Kidney capillary endothelial cell (primary cell): ENCODE results near the gene ITM2B.
A peak's percentile ranks its signal among the peaks of the same experiment; 100 is the strongest.

Experiments used
- DNase-seq: peaks from one replicate; pipeline ENCODE4 v3.0.0-alpha.2; 2018; ENCODE audit warnings: low spot score

The ITM2B gene

DNA sequence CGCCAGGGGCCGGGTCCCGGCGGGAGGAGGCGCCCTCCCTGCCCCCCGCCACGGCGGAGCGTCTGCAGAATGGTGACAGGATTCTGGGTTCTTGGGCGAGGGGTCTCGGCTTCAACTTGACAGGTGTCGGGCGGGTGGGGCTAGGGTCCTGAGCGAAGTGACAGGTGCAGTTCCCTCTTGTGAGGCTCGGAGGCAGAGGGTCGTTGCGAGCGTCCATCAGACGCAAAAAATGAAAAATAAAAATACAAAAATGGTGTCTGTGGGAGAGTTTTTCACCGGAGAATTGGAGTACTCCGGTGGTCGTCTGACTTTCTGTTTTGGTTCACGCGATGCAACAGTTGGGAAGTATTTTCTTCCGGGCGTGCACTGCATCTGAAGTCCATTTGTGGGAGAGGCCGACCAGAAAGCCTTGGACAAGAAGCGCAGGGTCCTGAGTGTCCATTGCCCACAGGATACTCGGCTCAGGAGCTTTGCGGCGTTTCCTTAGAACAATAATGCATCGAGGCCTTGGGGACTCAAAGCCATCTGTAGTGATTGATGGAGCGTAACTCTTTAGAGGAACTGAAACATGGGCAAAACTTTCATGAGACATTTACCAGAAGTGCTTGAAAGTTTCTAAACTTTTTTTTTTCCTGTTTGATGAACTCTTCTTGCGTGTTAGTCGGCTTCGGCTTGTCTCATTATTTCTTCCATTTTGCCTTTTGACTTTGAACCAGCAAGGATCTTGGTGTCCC lies 71.3 kb downstream of the ITM2B start:
- peak; percentile 43 for DNase-seq

DNA sequence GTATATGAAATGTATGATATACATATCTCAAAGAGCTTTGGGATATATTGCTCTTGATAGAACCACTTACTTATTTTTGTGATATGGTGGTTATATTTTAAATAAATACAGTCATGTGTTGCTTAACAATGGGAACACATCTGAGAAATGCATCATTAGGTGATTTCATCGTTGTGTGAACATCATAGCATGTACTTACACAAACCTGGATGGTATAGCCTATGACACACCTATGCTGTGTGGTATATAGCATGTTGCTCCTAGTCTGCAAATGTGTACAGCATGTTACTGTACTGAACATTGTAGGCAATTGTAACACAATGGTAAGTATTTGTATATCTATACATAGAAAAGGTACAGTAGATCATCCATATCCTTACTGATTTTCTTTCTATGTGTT lies 78.2 kb downstream of the ITM2B start:
- DNase-seq: no peak

DNA sequence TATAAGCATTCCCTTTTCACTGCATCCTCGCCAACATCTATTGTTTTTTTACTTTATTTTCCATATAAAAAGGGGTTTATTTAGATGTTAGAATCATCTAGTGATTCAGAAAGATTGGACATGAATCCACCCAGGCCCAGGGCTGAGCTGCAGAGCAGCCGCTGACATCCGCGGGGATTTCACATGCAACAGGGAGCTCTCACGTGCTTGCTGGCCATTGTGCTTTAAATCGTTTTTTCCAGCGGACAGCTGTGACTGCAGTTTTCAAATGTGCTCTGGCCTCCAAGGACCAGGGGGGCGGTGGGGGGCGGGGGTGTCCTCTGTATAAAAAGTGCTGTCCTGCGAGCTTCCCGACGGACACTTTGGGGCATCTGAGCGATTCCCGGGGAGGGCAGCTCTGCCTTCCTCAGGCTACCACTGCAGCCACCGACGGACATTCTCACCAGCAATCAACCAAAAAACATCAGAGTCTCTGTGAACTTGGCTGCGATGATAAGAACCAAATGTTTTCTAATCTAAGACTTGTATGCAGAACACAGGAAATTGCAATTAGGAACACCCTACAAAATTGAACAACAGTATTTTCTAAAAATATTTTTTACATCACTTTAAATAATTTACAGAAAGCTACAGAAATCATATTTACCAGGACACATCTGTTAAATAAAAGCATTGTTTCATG lies 83.1 kb downstream of the ITM2B start:
- no peak for DNase-seq

DNA sequence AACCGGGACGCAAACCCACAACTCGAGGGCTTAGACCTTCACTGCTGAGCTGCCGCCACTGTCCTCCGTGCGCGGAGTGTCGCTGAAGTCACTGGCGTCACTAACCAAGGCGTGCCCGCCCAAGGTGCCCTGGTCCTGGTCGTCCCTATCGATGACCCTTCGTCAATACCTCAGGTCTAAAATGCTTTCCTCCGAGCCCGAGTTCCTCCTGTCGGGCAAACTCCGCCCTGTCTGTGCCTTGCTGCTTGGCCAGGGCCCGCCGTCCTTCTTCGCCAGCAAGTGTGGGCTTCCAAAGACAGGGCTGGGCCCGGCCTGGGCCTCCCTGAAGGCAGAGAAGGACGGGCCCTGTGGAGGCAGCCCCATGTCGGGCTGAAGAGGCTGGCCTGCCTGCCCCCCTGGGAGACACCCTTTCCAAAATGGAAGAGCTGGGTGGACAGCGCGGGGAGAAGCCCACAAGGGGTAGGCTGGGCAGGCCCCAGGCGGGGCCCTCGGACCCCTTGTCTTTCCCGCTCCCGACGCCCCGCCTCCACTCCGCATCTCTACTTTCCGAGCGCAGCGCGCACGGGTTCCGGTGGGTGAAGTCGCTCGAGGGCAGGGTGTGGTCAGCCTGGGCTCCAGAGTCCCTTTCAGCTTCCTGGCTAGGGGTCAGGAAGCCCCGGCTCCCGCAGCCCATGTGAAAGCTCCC lies 84.0 kb downstream of the ITM2B start:
- no peak for DNase-seq

DNA sequence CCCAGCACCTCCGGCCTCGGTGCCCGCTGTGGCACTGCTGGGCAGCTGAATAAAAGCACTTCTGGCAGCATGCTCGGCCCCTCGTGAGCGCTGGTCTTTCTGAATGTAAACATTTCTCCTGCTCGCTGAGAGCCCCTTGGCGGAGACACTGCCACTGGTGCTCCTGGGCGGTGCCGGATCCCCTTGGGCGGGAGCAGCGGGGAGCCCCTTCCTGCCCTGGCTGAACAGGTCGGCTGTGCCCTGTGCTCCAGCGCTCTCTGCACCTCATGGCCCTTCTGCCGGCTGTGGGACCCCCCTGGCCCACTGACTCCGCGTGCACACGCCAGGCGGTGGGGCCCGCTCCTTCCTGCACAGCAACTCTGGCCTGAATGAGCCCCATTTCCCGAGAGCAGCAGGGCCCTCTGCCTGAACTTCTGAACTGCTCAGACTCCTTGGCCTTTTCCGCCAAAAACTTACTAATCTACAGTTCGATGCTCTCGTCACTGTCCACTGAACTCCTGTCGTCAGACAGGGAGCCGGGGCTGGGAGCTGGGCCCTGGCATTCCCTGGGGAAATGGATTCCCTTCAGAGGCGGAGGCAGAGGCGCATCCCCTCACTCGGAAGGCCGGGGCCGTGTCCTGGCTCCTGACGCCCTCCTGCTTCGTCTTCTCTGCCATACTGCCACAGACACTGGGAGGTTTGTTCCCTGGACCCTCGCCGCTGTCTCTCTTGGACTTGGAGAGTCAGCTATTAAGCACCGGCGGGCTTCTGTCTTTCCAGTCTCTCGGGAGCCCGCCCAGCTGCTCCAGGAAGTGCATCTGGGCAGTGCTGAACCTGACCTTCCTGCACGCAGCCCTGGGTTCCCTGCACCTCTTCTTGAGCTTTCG lies 84.7 kb downstream of the ITM2B start:
- DNase-seq: no peak

DNA sequence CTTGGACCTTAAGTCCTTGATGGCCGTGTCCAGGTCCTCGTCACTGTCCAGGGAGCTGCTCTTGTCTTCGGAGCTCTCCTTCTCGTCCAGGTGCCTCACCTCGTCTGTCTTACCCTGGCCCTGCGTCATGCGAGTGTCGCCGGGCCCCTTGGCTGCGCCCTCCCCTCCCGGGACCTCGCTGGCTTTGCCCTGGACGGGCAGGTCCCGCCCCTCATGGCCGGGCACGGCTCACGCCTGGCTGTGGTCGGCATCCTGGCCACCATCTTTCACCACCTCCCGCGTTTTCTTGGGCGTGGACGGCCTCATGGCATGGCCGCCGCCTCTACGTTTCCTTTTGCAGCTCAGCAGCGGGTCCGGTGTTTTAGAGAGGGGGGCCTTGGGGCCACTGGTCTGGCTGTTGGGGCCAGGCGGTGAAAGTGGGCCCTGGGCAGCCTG lies 85.4 kb downstream of the ITM2B start:
- DNase-seq: no peak

DNA sequence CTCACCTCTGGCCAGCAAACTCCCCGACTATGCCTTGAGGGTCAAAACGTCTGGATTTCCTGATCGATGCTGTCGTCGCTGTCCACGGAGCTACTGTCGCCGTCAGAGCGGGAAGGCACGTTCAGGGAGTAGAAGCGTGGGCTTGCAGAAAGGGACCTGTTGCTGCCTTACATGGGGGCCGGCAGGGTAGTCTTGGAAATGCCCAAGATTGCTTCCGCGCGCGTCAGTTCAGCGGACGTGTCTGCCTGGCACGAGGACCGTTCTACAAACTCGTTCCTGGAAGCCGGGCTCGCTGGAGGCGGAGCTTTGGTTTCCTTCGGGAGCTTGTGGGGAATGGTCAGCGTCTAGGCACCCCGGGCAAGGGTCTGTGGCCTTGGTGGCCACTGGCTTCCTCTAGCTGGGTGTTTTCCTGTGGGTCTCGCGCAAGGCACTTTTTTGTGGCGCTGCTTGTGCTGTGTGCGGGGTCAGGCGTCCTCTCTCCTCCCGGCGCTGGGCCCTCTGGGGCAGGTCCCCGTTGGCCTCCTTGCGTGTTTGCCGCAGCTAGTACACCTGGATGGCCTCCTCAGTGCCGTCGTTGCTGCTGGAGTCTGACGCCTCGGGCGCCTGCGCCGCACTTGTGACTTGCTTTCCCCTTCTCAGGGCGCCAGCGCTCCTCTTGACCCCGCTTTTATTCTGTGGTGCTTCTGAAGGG lies 86.0 kb downstream of the ITM2B start:
- no peak for DNase-seq
